Uterus (tissue), 4 donors: ENCODE measurements around the gene ZNF438. TPM values are rescaled to one million over a fixed set of nuclear protein-coding genes. Genes with fewer than 3 reads are reported as not detected.
A peak's percentile ranks its signal among the peaks of the same experiment; 100 is the strongest.

Source experiments
- DNase-seq, 2 donors: peaks; one replicate each; pipeline ENCODE4 v3.0.0-alpha.2; 2019 to 2020
- H3K27ac ChIP-seq, 2 donors: fragments of 200-600 bp; sonication (generic); 1 replicate in 1 of 2; 2 replicates in 1 of 2; pipeline ENCODE4 v1.5.1; 2016 to 2018
- H3K27me3 ChIP-seq, 2 donors: fragments of 200-600 bp; sonication (generic); one replicate each; pipeline ENCODE4 v1.5.1; 2018 to 2019; ENCODE audit warnings: control low read depth in 1 of 2
- H3K36me3 ChIP-seq, 2 donors: fragments of 200-600 bp; sonication (generic); one replicate each; pipeline ENCODE4 v1.5.1; 2019; ENCODE audit warnings: control low read depth in 1 of 2
- H3K4me1 ChIP-seq, 2 donors: fragments of 200-600 bp; sonication (generic); one replicate each; pipeline ENCODE4 v1.5.1; 2018 to 2019; ENCODE audit warnings: control low read depth in 1 of 2
- H3K4me3 ChIP-seq, 2 donors: fragments of 200-600 bp; sonication (generic); 1 replicate in 1 of 2; 2 replicates in 1 of 2; pipeline ENCODE4 v1.5.1; 2018 to 2019; ENCODE audit warnings: mild to moderate bottlenecking in 1 of 2
- H3K9me3 ChIP-seq, 2 donors: fragments of 200-600 bp; sonication (generic); one replicate each; pipeline ENCODE4 v1.5.1; 2019; ENCODE audit warnings: control low read depth in 1 of 2
- CTCF ChIP-seq, 4 experiments: fragments of 200-600 bp in 2 of 4; fragments of 450-650 bp in 2 of 4; sonication (generic) in 2 of 4; IDR thresholded peaks; one replicate each; pipeline ENCODE4 v1.5.1; 2016 to 2019; ENCODE audit warnings: antibody characterized with exemption in 4 of 4, mild to moderate bottlenecking in 2 of 4, moderate library complexity in 1 of 4
- POLR2A ChIP-seq, 2 donors: fragments of 450-650 bp; IDR thresholded peaks; one replicate each; pipeline ENCODE4 v1.6.1; 2016; ENCODE audit warnings: antibody characterized with exemption in 2 of 2, mild to moderate bottlenecking in 1 of 2, moderate library complexity in 1 of 2
- intact Hi-C: fragments of 100-400 bp; cut with DNase I; formaldehyde crosslinking; loops from one replicate; pipeline ENCODE4 v1.15.1; 2023; ENCODE audit warnings: low total_unique reads
- total RNA-seq, 4 donors: library from RNA; depleted of rRNA in 3 of 4; stranded (reverse); fragments of >200 nt in 3 of 4; gene quantifications; one replicate each; pipeline versions ENCODE4 v1.1.0 to v1.2.4, GENCODE V29; 2014 to 2023
- donor health status: DM: yes; HTN: yes; CAD: no.

Gene ZNF438
- total RNA-seq, 4 donors from 2014 or later, result 5.8 to 24.6 (median 18.4) TPM

DNA sequence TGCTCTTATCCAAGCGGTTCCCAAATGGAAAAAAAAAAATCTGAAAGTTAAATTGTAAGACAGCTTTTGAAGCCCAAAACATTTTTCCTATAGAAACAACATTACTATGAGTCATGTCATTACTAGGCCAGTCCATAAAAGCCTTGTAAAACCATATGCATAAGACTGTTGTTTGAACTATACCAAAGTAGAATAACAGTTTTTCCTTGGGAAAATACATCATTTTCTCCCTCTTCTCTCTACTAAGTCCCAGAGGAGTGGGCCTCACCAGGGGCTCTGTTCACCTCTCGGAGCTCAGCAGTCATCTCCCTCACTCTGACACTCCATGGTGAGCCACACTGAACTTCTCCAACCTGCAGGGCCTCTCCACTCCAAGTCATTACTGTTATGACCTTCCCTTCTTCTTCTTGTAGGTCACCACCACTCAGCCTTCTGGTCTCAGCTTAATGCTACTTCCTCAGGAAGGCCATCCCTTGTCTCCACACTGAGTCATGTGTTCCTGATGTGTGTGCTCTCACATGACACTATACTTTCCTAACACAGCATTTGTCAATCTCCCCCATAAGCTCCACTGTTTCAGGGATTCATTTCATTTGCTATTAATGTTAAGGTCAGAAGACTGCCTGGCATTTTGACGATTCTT lies 32.5 kb downstream of the ZNF438 start:
- Histone ChIP-seq H3K36me3 (no peaks in the 10 kb centered on the region), H3K27ac (peak overlapping the region in 1 of 2 donors; percentile 8), H3K27me3 (no peaks in the 10 kb centered on the region), H3K4me1 (no peaks in the 10 kb centered on the region), H3K4me3 (no peak overlapping the region), H3K9me3 (no peaks in the 10 kb centered on the region)
- DNase-seq, result no peak
- intact Hi-C loops, result no loop called here
- TF ChIP-seq CTCF (IDR thresholded peaks at IDR 0.05), result no peak
- no peak for TF ChIP-seq POLR2A (IDR thresholded peaks at IDR 0.05)

GRCh38 chr10:30997536-30998235 lies 34.0 kb downstream of the ZNF438 start:
- TF ChIP-seq POLR2A (IDR thresholded peaks at IDR 0.05), result no peak
- no peak for TF ChIP-seq CTCF (IDR thresholded peaks at IDR 0.05)
- H3K36me3 ChIP-seq, result no peaks in the 10 kb centered on the region
- intact Hi-C loops, result no loop called here
- H3K9me3 ChIP-seq, result no peaks in the 10 kb centered on the region
- H3K27ac ChIP-seq, result no peak overlapping the region
- H3K27me3 ChIP-seq, result no peaks in the 10 kb centered on the region
- no peaks in the 10 kb centered on the region for H3K4me1 ChIP-seq
- no peak for DNase-seq
- no peak overlapping the region for H3K4me3 ChIP-seq

DNA sequence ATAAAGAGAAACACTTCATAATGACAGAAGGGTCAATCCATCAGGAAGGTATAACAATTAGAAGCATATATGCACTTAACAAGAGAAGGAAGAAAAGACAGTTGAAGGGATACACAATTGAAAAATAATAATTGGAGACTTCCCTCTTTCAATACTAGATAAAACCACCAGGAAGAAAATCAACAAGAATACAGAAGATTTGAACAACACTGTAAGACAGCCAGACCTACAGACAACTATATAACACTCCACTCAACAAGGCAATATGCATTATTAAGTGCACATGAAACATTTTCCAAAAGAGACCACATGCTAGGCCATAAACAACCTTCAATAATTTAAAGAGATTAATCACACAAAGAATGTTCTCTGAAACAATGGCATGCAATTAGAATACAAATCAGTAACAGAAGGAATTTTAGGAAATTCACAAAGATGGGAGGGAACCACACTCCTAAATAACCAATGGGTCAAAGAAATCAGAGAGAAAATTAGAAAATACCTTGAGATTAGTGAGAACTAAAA lies 35.1 kb downstream of the ZNF438 start:
- no peak for TF ChIP-seq CTCF (IDR thresholded peaks at IDR 0.05)
- TF ChIP-seq POLR2A (IDR thresholded peaks at IDR 0.05), result no peak
- no peak overlapping the region for H3K4me3 ChIP-seq
- no peak overlapping the region for H3K27ac ChIP-seq
- no peaks in the 10 kb centered on the region for H3K4me1 ChIP-seq
- no peaks in the 10 kb centered on the region for H3K27me3 ChIP-seq
- intact Hi-C loops, result no loop called here
- no peak for DNase-seq
- H3K36me3 ChIP-seq, result no peaks in the 10 kb centered on the region
- H3K9me3 ChIP-seq, result no peaks in the 10 kb centered on the region

GRCh38 chr10:30995081-30995770 lies 36.4 kb downstream of the ZNF438 start:
- intact Hi-C loops, result no loop called here
- Histone ChIP-seq H3K36me3 (no peaks in the 10 kb centered on the region), H3K9me3 (no peaks in the 10 kb centered on the region), H3K27ac (no peak overlapping the region), H3K4me3 (no peak overlapping the region), H3K27me3 (no peaks in the 10 kb centered on the region), H3K4me1 (no peaks in the 10 kb centered on the region)
- DNase-seq, result no peak
- TF ChIP-seq POLR2A (IDR thresholded peaks at IDR 0.05) (no peak), CTCF (IDR thresholded peaks at IDR 0.05) (no peak)

DNA sequence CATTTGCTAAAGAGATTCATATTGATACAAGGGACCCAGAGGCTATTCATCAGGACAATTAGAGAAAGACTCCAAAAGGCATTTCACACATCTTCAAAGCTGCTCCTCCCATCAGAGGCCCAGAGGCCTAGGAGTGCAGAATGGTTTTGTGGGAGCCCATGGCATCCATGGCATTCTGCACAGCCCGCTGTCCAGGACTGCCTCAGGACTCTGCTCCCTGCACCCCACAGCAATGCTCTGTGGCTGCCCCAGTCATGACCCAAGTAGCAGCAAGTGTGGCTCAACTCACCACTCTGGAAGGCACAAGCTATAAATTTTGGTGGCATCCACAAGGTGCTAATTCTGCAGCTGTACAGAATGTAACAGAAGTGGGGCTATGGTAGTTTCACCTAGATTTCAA lies 38.5 kb downstream of the ZNF438 start:
- H3K27ac ChIP-seq, result no peak overlapping the region
- intact Hi-C loops, result no loop called here
- H3K4me3 ChIP-seq, result no peak overlapping the region

More for the DNA sequence above, 38.5 kb downstream of the ZNF438 start:
- H3K4me1 ChIP-seq, result no peaks in the 10 kb centered on the region
- no peaks in the 10 kb centered on the region for H3K9me3 ChIP-seq
- no peak for TF ChIP-seq CTCF (IDR thresholded peaks at IDR 0.05)
- TF ChIP-seq POLR2A (IDR thresholded peaks at IDR 0.05), result no peak
- no peaks in the 10 kb centered on the region for H3K36me3 ChIP-seq
- DNase-seq, result no peak
- no peaks in the 10 kb centered on the region for H3K27me3 ChIP-seq
